GM21717 (cell line): Measurements from ENCODE around the gene SLC12A6.
"Not testable (repeated sequence)": the region's sequence is repeated elsewhere in the genome, so short reads cannot be mapped to it uniquely, and the experiment has no call there.

Experiments
- ATAC-seq: cut with Tn5 transposase; IDR thresholded peaks from one replicate; pipeline ENCODE4 v1.9.1; 2021; ENCODE audit warnings: mild to moderate bottlenecking, moderate library complexity; ENCODE audit not compliant: unreplicated experiment

SLC12A6 gene

DNA sequence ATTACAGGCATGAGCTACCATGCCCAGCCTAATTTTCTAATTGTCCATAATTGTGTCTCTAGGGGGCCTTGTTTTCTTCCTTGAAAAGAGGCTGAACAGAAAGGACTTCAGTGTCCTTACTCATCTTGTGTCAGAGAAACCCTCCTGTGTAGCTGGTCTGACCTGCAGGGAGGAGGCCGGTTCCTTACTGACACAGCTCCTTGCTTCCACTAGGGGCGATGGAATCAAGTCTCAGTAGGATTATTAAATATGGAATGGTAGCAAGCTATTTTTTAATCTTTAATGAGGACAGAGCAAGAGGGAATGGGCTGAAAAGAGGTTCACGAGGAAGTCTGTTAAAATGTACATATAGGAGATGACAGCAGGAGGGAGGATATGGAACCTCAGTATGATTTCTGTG is 20.8 kb upstream of the SLC12A6 start:
- ATAC-seq: no peak

DNA sequence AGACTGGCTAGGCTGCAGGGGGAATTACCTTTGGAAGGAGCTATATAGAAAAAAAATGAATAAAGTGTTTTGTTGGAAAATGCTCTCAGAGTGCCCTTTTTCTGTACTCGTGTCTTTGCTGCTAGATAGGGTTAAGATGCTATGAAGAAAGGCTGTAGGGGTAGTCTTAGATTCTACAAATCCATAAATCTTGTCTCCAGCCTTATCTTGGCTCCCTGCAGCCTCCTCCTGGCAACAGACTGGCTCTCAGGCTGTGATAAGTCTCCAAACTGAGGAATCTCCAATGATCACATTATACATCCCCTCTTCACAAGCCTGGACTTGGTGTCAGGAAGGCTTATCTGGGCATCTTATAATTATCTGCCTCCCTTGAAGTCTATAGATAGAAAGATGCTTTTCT is 20.1 kb upstream of the SLC12A6 start:
- no peak for ATAC-seq

DNA sequence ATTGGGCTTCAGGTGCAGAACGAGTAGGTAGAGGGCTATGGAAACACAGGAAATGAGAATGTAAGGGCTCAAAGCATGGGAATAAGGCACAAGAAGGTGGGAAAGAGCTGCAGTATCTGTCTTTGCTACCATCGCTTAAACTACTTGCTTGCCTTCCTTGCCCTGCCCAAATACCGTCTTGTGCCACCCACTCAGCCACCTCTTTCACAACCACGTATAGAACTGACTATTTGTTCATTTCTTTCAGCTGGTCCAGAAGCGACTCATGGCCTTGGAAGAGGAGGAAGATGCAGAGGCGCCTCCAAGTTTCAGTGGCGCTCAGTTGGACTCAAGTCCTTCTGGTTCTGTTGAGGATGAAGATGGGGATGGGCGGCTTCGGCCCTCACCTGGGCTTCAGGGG is 17.7 kb upstream of the SLC12A6 start:
- no peak for ATAC-seq

DNA sequence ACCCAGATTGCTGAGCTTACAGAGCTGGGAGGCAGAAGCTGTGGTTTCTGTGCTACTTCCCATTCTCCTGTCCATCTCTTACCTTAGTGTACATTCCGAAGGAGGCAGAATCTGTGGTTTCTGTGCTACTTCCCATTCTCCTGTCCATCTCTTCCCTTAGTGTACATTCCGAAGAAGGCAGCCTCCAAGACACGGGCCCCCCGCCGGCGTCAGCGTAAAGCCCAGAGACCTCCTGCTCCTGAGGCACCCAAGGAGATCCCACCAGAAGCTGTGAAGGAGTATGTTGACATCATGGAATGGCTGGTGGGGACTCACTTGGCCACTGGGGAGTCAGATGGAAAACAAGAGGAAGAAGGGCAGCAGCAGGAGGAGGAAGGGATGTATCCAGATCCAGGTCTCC is 16.7 kb upstream of the SLC12A6 start:
- no peak for ATAC-seq

DNA sequence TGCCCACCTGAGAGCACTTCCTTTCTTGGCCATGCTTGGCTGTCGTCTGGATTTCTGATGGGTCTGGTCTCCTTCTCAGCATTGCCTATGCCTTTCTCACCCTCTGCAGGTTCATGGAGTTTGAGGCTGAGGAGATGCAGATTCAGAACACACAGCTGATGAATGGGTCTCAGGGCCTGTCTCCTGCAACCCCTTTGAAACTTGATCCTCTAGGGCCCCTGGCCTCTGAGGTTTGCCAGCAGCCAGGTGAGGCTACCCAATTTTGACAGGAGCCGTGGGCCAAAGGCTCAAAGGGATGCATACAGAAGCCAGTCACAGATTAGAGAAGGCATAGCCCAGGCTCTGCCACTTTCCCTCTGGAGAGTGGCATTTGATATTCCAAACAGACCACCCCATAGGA is 16.0 kb upstream of the SLC12A6 start:
- no peak for ATAC-seq

DNA sequence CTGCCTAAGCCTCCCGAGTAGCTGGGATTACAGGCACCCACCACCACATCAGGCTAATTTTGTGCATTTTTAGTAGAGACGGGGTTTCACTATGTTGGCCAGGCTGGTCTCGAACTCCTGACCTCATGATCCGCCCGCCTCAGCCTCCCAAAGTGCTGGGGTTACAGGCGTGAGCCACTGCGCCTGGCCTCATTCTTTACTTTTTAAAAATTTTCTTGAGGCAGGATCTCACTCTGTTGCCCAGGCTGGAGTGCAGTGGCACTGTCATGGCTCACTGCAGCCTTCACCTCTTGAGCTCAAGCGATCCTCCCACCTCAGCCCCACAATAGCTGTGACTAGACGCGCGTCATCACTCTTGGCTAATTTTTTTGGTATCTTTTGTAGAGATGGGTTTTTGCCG is 15.4 kb upstream of the SLC12A6 start:
- ATAC-seq: not testable (repeated sequence)

DNA sequence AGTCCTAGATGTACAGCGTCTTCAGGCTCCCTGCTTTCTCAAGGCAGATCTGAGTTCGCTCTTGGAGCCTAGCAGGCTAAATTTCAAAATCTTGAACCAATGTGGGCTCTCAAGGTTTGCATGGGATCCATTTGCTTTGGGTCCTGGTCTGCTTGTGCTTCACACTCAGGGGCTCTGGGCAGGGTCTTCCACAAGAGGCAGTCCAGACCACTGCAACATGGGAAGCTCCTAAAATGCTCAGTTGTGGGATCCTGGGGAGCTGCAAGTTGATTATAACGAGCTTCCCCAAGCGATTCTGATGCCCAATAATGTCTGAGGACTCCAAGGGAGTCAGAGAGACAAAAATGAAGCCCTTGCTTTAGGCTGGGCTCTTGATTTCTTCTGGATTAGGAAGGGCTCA is 12.2 kb upstream of the SLC12A6 start:
- ATAC-seq: no peak

DNA sequence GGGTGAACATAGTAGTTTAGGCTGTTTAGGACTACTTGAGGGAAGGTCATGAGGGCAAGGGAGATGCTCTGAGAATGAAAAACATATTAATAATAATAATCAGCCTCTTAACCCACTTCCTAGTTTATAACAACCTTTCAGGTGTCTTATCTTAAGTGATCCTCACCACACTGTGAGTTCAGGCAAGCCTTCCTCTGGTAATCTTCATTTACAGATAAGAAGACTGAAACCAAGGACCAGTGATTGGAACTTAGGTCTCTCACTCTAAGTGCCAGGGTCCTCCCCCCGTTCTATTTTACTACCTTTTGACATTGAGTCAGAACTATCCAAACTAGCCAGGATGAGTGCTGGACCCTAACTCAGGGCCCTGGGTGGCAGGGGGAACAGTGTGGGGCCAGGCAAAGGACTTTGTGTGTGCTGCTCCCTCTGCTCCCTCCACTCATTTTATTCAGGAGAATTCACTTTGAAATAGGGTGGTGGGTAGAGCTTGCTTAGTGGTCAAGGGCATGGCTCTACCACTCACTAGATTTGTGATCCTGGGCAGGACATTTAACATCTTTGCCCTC is 11.2 kb upstream of the SLC12A6 start:
- no peak for ATAC-seq

DNA sequence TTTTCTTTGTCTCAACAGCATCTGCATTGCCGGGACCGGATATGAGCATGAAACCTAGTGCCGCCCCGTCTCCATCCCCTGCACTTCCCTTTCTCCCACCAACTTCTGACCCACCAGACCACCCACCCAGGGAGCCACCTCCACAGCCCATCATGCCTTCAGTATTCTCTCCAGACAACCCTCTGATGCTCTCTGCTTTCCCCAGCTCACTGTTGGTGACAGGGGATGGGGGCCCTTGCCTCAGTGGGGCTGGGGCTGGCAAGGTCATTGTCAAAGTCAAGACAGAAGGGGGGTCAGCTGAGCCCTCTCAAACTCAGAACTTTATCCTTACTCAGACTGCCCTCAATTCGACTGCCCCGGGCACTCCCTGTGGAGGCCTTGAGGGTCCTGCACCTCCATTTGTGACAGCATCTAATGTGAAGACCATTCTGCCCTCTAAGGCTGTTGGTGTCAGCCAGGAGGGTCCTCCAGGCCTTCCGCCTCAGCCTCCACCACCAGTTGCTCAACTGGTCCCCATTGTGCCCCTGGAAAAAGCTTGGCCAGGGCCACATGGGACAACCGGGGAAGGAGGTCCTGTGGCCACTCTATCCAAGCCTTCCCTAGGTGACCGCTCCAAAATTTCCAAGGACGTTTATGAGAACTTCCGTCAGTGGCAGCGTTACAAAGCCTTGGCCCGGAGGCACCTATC is 10.5 kb upstream of the SLC12A6 start:
- ATAC-seq: no peak

DNA sequence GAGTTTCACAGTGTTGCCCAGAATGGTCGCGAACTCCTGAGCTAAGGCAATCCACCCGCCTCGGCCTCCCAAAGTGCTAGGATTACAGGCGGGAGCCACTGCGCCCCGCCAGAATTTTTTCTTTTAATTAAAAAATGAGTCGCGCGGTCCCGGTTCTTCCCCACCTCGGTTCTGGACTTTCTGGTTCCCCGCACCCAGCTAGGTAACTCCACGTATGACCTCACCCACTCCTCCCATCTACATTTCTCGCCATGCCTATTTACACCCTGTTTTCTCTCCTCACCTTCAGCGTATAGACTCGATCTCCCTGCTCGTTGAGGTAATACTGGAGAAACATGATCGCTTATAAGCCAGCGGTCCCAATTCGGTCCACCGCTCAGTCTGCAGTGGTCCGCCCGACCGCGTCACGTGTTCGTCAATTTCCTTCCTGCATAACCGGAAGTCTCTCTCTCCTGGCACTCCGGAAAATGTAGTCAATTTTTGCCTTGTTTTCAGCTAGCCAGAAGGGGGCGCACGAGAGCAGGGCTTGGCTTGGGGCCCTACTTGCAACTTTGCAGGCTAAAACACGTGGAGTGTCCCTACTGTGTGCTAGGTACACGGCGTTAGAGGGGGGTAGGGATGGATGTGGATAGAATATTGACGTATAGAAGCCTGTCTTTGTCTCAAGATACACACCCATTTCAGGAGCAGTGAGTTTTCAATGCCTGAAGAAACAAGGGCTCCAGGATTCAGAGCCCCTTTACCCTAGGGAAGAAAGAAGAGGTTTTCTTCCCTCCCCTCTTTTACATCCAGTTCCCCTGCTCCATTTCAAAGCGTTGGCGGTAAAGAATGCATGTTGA is 5.4 kb upstream of the SLC12A6 start, which contains the start of the genes NOP10 and NUTM1:
TSS of gene NOP10 (minus strand) at position 400 of the 839 bp plus-strand sequence. CDS start at position 337, 63 bp downstream.
TSS of gene NUTM1 (plus strand) at position 579 of the 839 bp plus-strand sequence. CDS start 382 bp downstream, outside the sequence.
- ATAC-seq: peak; percentile 82

DNA sequence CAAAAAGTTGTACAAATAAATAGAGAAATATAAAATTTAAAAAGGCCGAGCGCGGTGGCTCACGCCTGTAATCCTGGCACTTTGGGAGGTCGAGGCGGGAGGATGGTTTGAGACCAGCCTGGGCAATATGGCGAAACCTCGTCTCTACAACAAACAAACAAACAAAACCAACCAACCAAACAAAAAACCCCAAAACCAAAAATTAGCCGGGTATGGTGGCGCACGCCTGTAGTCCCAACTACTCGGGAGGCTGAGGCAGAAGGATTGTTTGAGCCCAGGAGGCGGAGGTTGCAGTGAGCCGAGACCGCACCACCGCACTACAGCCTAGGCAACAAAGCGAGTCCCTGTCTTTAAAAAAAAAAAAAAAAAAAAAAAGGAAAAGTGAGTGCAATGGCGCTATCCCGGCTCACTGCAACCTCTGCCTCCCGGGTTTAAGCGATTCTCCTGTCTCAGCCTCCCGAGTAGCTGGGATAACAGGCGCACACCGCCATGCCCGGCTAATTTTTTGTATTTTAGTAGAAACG is 4.7 kb upstream of the SLC12A6 start:
- not testable (repeated sequence) for ATAC-seq

DNA sequence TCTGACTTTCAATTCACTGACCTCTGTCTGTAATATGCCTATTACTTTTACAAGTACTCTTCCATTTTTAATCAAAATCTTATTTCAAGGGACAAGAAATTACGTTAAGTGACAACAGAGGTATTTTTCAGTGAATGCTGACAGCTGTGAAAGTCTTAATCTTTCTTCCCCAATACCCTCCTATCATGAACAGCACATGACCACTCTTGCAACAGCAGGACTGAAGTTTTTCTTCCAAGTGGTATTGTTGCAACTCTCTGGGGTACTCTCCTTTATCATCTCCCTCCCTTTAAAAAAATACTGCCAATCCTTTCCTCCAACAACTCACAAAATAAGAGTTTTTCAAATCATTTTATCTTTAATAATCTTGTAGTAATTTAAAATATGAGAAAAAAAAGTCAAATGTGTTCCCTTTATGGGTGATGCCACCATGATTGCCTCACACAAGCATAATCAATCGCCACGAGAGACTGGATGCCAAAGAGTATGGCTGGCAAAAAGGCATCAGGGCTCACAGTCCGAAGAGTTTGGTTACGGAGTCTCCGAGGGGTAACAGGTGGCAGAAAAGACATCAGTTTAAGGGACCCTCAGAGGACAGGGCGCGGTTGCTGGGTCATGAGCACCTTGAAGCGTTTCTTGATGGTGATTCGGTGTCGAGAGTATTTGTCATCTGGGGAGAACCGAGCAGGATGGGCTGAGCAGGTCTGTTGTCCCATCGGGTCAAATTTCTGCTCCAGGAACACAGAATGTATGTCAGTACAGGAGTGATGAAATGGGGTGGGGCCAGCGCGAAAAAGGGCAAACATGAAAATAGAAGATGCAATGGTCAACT is 4.0 kb upstream of the SLC12A6 start:
- ATAC-seq: no peak

DNA sequence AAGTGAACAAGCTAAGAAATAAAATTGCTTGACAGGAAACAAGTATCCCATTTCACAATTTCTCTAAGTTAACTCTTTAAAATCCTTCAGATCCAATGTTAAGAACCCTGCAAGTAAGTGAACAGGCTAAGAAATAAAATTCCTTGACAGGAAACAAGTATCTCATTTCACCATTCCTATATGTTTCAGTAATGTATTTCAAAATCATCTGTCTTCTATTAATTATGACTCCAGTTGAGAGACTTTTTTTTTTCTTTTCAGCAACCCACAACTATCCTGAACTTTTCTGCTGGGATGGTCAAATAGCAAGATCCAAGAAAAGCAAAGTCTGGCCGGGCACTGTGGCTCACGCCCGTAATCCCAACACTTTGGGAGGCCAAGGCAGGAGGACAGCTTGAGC is 2.4 kb upstream of the SLC12A6 start:
- ATAC-seq: no peak

DNA sequence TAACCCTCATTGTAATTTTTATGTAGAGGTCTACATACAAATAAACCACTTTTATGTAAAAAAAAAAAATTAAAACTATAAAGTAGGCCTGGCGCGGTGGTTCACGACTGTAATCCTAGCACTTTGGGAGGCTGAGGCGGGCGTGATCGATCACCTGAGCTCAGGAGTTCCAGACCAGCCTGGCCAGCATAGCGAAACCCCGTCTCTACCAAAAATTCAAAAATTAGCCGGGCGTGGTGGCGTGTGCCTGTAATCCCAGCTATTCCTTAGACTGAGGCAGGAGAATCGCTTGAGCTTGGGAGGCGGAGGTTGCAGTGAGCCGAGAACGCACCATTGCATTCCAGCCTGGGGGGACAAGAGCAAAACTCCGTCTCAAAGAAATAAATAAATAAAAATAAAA is 766 bp upstream of the SLC12A6 start:
- no peak for ATAC-seq

DNA sequence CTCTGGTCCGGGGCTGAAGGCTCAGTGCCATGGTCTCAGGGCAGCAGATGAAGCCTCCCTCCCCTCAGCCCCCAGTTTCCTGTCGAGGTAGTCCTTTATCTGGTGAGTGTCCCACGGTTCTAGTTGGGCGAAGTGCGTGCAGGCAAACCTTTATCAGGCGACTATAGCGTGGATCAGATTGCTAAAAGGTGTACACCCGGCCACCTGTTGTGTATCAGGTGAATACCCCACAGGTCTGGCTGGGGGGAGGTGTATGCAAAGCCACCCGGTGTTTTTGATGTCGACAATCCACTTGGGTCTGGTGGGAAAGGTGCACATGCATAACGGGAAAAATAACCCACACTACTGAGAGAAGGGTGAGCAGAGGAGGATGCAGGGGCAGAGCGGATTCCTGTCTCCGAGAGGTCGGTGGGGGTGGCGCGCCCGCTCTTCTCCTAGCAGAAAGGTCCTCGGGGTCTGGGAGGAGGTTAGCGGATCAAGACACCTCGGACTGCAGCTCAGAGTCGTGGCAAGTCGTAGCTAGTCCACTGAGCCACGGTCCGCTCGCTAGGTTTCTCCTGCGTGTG is 507 bp downstream of the SLC12A6 start:
- ATAC-seq: peak; percentile 9

DNA sequence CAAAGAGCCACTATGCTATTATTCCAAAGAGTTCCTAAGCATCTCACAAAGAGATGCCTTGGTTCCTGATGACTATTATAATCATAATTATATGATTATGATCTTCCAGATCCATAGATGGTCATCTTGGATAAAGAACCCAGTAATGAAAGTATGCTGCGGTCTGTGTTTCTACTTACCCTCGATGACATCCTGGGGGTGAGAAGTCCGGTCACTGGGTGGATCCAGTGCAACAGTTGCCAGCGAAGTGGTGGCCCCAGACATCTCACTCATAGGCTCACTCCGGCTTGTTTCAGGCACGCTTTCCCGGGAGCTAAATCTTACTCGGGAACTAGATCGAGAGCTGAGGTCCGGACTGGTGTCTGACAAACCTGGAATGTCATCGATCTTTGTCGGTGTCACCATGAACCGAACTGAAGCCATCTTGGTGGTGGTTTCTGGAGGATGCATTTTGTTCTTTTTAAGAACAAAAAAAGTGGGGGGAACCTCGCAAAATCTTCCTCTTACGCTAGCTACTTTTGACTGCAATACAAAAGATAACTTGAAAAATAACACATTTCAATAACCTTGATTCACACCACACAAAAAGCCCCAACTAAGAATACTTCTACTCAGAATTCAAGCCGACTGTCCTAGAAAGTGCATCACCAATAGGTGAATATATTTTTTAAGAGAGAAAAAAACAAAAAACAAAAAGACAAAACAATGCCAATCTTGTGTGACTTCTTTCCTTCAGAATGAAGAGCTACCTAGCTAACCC is 1.2 kb downstream of the SLC12A6 start:
- ATAC-seq: no peak

DNA sequence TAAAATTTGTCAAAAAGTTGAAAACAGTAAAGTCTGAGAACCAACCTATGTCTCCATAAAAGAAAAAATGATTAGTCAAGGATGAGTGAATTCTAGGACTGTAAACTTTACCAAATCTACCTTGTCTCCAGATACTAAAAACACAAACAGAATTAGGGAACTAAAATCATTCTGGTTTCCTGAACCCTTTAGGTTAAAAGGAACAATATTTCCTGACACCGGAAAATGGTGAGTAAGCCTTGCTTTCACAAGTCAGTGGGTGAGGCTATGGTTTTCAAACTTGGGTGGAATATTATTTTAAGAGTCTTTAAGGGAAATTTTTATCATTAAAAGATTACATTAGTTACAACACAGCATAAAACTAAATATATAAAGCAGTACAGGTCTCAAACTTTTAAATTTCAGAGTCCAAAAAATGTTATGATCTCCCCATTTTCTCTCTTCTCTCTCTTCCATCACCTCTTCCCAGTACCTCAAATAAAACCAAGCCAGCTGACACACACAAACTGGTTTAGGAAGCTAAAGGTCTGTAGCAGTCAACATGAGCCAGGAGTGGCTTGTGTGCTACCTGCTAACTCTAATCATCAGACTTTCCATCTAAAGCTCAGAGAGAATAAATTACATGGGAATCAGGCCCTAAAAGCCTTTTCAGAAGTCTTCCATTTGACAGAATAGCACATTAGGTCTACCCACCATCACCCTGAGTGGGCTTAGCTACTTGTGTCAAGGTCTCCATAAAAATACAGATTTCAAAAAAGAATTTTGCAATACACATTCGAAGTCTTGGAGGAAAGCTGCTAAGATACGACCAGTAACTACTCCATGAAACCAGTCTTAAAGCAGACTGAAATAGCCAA is 2.2 kb downstream of the SLC12A6 start:
- no peak for ATAC-seq

DNA sequence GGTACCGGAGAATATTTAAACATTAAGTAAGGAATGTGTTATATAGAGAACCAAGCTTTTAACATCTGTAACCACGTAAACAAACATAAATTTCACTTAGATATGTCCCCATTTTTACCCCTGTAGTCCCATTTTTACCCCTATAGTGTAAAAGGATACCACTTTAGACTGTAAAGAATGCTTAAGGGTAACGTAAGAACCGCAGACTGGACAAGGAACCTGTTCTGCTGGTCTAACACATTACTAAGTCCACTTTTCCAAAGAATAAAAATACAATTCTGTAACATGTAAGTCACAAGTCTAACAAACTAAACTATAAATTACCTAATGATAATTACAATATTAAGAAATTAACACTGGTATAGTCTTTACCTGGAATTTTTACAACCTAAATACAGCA is 2.9 kb downstream of the SLC12A6 start:
- no peak for ATAC-seq
